Tongue (tissue), 2 donors: ENCODE data around the gene KCNMA1. TPM values are rescaled to one million over a fixed set of nuclear protein-coding genes. Genes with fewer than 3 reads are reported as not detected.

Experiments
- DNase-seq: peaks from one replicate; pipeline ENCODE4 v3.0.0-alpha.2; 2015
- total RNA-seq: library from RNA; depleted of rRNA; stranded (reverse); fragments of >200 nt; gene quantifications from one replicate; pipeline ENCODE4 v1.2.3, GENCODE V29; 2014

The KCNMA1 gene
- total RNA-seq, 1 donor from 2014 or later = 34.3 TPM

- DNase-seq = no peak
These were observed 602.8 kb downstream of the KCNMA1 start for GRCh38 chr10:77034795-77035194.

DNA sequence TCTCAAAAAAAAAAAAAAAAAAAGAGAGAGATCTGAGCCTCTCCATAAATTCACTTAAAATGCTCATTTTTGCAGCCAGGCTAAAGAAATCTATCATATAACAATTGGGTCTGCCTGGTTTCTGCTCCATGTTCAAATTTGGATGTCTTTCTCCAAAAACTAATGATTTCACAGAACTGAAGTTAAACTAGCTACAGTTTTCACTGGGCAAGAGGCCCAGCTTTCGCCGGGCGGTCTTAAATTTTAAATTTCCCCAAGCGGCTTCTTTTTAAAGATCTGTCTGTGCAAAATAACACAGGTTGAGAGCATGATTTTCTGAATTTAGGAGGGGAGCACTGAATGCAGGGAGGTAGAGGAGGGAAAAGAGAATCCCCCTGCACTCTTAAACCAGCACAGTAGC is 603.4 kb downstream of the KCNMA1 start:
- DNase-seq = peak; percentile 65

DNA sequence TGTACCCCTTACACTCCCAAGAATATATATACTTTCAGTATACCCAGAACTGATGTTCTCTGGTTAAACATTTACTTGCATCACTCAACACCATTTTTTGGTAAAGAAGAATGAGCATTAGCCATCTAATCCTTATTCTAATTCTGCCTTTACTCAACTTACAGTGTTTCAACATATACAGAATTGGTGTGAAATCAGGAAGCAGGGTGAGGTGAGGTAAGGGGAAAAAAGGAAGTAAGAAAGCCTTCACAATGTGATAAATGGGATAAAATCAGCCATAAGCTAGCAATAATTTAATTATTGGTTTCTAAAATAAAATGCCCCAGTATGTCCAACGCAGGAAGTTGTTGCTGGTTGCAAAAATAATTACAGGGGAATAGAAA is 605.4 kb downstream of the KCNMA1 start:
- DNase-seq = no peak

DNA sequence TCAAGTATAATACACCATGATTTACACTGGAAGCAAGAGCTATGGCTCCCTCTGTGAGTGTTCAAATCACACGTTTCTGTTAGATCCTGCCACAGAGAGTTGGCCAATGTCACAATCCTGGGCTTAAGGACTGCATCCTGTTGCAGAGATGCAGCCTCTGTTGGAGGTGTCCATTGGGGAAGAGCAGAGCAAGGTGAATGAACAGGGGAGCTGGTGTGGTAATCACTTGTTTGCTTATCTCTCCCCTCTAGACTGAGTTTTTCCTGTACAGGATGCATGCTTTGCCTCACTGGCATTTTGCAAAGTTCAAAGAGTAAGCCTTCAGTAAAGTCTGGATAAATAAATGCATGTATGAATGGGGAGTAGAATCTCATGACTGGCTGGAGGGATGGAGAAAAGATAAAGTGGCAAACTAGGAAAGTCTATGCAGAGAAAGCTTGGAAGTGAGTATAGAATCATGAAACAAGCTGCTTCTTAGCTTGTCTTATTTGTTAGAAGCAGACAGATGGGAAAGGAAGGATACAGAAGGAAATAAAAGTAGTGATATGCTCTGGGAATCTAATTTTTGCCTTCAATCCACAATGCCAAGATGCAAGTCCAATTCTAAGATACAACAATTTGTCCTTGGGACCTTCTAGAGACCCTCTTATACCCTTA is 605.9 kb downstream of the KCNMA1 start:
- DNase-seq = no peak

DNA sequence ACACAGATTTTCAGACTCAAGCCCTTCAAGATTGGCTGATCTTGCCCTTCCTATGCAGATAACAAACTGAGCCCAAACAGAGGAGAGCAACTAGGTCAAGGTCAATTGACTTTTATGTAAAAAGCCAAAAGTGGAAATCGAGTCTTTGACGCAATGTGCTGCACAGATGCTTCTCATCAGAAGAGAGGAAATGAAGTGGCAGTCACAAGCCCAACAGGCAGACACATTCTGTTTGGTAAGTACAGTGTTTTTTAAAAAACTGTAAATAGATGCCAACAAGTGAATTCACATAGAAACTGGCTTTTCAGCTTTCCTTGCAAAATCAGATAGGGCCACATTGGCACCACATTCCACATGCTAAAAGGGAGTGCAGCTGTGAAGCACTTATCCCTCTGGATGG is 606.6 kb downstream of the KCNMA1 start:
- DNase-seq = no peak

DNA sequence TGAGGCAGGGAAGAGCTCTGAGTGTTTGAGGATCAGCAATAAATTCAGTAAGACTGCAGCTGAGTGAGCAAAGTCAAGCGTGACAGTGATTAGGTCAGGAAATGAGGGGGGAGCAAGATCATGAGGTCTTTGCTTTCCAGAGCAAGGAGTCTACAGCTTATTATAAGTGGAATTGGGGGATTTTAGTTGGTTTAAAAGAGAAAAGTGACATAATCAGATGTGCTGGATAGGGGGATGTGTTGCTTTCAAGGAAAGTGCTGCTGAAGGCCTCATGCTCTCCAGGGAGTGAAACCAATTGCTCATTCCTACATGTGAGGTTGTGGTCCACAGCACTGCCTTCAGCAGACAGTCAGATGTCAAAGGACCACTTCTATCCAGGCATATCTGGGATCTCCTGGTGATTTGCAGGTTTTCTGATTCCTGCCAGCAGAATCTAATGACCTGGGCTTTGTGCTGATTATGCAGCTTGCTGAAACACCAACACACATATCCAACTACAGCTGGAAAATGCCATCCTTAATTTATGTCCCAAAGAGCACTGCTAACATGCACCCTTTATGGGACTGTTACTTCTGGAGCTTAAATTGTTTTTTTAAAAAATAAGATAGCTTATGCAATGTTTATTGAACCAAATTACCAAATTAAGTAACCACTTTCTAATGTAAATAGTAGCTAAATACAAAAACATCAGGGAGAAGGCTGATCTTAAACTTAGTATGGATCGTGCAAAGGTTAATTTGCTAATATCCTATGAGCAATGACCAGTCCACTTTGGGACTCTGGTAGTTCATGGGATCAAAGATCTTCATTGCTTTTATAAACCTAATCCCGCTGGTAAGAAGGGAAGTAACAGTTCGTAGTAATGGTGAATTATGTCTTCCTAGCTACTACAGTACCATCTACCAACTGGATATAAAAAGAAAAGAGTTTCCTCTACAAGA is 607.6 kb downstream of the KCNMA1 start:
- no peak for DNase-seq

DNA sequence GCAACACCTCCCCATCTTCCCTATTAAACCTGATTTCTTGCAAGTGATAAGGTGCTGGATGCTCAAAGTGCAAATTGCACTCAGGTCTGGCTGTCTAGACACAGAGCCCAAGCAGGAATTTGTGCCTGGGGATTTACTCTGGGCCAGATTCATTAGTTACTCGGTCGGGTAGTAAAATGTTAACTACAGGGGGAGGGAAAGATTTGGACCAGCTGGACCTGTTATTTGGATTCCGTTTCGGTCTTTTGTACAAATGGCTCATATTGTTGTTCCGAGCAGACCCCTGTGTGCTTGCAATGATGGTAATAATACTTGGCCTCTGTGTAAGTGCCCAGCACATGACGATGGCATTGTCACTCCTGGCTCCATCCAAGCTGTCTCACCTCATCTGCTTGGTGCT is 609.6 kb downstream of the KCNMA1 start:
- no peak for DNase-seq

GRCh38 chr10:77027576-77027975 is 610.0 kb downstream of the KCNMA1 start:
- DNase-seq = no peak

GRCh38 chr10:77027141-77027540 is 610.5 kb downstream of the KCNMA1 start:
- no peak for DNase-seq

DNA sequence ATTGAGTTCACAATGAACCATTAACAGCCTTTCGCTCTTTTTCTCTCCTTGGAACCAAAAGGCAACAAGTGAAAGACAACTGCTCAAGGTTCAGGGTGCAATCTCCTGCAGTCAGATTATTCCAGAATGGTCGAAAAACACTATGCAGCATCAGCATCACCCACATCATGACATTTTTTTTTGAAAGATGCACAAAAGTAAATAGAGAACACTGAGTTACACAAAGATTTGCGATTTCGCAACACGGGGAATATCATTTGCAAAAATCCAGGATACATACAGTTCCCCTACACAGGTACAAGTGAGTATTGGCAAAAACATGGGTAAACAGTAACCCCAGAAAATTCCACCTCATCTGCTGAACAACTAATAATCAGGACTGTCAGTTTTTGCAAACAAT is 611.5 kb downstream of the KCNMA1 start:
- DNase-seq = no peak

DNA sequence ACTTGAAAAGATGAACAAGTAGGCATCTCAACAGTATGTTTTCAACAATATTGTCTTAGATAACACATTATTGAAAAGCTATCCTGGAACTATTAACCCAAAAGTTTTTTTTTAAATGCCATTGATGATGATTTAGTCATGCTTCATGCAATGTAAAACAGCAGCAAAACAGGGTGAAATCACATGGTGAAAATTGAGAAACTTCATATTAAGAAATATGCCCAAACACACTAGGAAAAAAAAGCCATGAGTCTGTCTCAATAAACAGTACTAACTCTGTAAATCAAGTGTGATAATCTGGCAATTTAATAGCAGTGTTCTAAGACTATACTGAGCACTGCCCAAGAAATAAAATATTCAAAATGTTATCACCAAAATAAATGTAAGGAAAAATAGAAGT is 613.1 kb downstream of the KCNMA1 start:
- DNase-seq = no peak

DNA sequence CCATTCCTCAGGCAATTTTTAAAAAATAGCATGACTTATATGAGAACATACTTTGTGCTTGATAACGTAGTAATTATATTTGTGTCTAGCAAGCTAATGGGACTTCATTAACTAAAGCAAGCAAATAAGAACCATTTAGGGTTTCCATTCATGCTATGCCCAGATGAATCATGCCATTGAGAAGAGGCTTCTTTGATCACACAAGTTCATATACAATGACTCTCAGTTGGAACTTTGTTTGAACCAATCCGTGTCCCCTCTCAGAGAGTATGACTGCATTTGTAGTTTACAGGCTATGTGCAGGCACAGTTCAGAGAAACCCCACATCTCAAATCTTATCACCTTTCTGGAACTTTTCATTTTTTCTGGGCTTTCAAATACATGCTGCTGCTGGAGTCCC is 614.2 kb downstream of the KCNMA1 start:
- no peak for DNase-seq

DNA sequence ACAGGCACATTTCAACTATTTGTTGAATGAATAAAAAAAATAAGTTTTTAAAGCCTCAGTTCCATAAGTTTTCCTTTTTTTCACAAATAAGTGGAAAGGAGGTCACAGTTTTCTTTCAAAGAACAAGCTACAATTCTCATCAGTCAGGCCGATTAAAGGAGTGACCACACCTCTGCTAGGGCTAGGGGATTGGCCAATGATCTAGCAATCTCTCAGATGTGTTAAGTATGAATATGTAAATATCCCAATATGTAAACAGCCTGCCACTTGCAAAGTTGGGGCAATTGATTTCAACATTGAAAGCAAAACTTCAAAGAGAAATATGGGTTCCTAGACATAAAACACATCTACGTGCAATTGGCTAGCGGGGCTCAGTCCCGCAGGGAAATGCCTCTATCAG is 614.9 kb downstream of the KCNMA1 start:
- no peak for DNase-seq

- DNase-seq = no peak
These were observed 615.6 kb downstream of the KCNMA1 start for GRCh38 chr10:77021966-77022490.

GRCh38 chr10:77020426-77021040 is 617.1 kb downstream of the KCNMA1 start:
- no peak for DNase-seq

DNA sequence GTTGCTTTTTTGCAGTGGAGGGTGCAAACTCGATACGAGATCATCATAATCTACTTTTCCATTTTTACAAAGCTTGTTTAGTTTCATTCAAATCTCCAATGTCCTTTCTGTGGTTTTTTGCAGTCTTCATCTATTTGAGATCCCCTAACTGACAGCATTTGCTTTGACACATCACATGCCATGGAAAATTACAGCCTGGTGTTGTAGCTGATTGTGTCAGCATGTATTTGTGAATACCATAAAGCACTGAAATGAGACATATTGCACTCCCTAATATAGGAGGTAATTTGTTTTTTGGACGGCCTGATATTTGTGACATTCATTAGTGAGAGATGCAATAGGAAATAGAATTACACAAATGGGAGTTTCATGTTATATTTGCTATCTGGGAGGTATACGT is 620.8 kb downstream of the KCNMA1 start:
- DNase-seq = no peak

GRCh38 chr10:77016278-77016815 is 621.3 kb downstream of the KCNMA1 start:
- no peak for DNase-seq

GRCh38 chr10:77015360-77015759 is 622.2 kb downstream of the KCNMA1 start:
- DNase-seq = no peak

DNA sequence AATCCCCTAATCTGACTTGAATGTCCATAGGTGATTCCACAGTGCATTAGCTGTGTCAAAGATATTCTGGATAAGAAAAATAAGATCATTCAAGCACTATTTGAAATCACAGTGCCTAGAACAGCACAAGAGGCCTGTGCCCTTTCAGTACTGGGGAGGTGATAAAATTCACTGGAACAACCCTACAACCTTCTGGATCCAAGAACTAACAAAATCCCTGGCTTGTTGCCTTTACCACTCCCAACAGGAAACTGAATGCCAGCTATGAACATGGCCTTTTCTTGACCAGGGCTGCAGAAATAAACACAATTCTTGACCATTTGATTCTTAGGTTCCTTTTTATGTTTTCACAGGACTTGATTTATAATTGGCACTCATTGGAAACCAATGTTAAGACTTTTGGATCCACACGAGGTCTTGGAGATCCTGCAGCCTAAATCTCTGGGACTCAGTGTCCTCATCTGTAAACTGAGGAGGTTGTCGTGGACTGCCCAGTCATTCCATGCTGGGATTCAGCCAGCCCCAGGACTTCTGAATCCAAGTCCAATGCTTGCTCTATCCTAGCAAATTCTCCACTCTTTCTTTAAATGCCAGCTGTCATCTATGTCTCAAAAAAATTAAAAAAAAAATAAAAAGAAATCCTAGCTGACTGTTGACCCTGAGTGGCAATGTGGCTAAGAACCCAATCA is 624.7 kb downstream of the KCNMA1 start:
- no peak for DNase-seq

GRCh38 chr10:77011874-77012811 is 625.5 kb downstream of the KCNMA1 start:
- peak; percentile 84 for DNase-seq

GRCh38 chr10:77010430-77010829 is 627.2 kb downstream of the KCNMA1 start:
- DNase-seq = no peak
